Suprapubic skin (tissue), 4 donors: Measurements from ENCODE around the gene COL4A5.

Experiments used
- EP300 ChIP-seq: sonication (generic); formaldehyde crosslinking; IDR thresholded peaks from one replicate; pipeline ENCODE4 v1.6.1; 2017; ENCODE audit warnings: antibody characterized with exemption
- POLR2A ChIP-seq, 2 donors: fragments of 450-650 bp; IDR thresholded peaks; one replicate each; pipeline ENCODE4 v1.6.1; 2017; ENCODE audit warnings: antibody characterized with exemption in 2 of 2, mild to moderate bottlenecking in 2 of 2, moderate library complexity in 2 of 2
- POLR2AphosphoS5 ChIP-seq, 3 donors: sonication (generic); formaldehyde crosslinking; IDR thresholded peaks; one replicate each; pipeline ENCODE4 v1.6.1; 2017; ENCODE audit warnings: antibody characterized with exemption in 3 of 3
- TF ChIP-seq, protein P1 (sequence below), 2 donors: fragments of 200-600 bp in 1 of 2; fragments of 450-650 bp in 1 of 2; sonication (generic) in 1 of 2; IDR thresholded peaks; one replicate each; pipeline ENCODE4 v1.5.1; 2016 to 2019; ENCODE audit warnings: antibody characterized with exemption in 2 of 2, mild to moderate bottlenecking in 1 of 2, moderate library complexity in 1 of 2

DNA sequence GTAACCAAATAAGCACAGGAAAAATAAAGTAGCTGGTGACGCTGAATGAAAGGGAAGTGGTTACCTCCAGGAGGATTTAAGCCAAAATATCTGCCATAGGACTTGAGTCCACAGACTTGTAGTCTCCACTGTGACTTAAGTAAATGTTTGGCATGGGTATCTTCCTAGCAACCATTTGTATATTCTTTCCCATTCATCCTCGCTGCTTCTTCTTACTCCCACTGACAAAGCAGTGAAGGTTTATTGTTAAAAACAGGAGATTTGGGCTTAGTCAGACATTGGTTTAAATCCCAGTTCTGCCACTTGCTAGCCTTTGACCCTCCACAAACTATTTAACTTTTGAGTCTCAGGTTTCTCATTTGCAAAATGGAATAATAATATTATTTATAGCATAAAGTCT lies 23.7 kb upstream of the COL4A5 start:
- TF ChIP-seq, protein P1, sequence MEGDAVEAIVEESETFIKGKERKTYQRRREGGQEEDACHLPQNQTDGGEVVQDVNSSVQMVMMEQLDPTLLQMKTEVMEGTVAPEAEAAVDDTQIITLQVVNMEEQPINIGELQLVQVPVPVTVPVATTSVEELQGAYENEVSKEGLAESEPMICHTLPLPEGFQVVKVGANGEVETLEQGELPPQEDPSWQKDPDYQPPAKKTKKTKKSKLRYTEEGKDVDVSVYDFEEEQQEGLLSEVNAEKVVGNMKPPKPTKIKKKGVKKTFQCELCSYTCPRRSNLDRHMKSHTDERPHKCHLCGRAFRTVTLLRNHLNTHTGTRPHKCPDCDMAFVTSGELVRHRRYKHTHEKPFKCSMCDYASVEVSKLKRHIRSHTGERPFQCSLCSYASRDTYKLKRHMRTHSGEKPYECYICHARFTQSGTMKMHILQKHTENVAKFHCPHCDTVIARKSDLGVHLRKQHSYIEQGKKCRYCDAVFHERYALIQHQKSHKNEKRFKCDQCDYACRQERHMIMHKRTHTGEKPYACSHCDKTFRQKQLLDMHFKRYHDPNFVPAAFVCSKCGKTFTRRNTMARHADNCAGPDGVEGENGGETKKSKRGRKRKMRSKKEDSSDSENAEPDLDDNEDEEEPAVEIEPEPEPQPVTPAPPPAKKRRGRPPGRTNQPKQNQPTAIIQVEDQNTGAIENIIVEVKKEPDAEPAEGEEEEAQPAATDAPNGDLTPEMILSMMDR (IDR thresholded peaks at IDR 0.05), result no peak
- TF ChIP-seq POLR2AphosphoS5 (IDR thresholded peaks at IDR 0.05), result no peak
- TF ChIP-seq EP300, result no peak
- no peak for TF ChIP-seq POLR2A (IDR thresholded peaks at IDR 0.05)
